GM19395 (cell line): ENCODE results near the gene HPGD.
A peak's percentile ranks its signal among the peaks of the same experiment; 100 is the strongest.

Experiments used
- ATAC-seq: cut with Tn5 transposase; IDR thresholded peaks from one replicate; pipeline ENCODE4 v1.9.1; 2021; ENCODE audit warnings: mild to moderate bottlenecking, moderate library complexity; ENCODE audit not compliant: unreplicated experiment

HPGD gene

GRCh38 chr4:174522183-174523024 lies at the start of gene HPGD:
Gene HPGD, minus strand, starts transcription at chr4:174522488. Its CDS starts 37 bp downstream, at chr4:174522451.
- peak; percentile 72 for ATAC-seq

- no peak for ATAC-seq
These were observed 42.2 kb upstream of the HPGD start for GRCh38 chr4:174564529-174564928.

GRCh38 chr4:174563399-174563798 lies 41.1 kb upstream of the HPGD start:
- ATAC-seq = no peak

GRCh38 chr4:174561560-174561959 lies 39.3 kb upstream of the HPGD start:
- no peak for ATAC-seq

DNA sequence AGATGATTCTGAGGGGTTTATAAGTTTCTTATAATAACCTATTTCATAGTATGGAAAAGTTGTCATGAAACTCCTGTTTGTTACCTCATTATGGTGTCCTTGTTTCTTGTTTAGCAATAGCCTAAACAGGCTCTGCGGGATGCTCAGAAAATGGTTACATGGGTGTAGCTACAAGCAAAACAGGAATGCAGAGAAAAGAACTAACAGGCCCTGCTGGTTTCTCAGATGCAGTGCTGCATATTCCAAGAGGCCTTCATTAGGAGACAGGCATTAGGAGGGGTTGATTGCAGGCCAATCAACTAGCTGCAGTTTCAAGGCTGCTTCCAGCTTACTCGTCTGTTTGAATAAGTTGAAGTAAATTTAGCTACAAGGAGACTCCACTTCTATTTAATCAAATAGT lies 37.6 kb upstream of the HPGD start:
- no peak for ATAC-seq

GRCh38 chr4:174555789-174556630 lies 33.7 kb upstream of the HPGD start:
- ATAC-seq = no peak

GRCh38 chr4:174554231-174554728 lies 32.0 kb upstream of the HPGD start:
- no peak for ATAC-seq

DNA sequence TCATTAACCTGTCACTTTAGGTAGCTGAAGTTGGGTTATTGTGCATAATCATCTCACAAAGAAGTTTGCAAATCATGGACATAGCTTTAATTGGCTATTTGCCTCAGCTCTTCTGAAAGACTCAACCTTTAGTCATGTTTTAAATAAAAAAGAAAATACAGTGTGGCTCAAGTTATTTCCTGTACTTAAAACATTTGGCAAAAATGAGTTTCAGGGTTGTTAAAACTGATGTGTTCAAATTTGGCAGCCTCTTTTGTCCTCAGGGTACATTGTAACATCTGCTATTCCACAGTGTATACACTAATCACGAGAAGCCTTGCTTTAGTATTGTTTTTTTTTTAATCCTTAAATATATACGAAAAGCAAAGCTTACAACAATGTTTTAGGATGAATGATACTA lies 31.5 kb upstream of the HPGD start:
- no peak for ATAC-seq

GRCh38 chr4:174553031-174553430 lies 30.7 kb upstream of the HPGD start:
- ATAC-seq = no peak

- ATAC-seq = no peak
These were observed 28.3 kb upstream of the HPGD start for GRCh38 chr4:174550541-174550940.

- ATAC-seq = no peak
These were observed 27.4 kb upstream of the HPGD start for GRCh38 chr4:174549721-174550120.

DNA sequence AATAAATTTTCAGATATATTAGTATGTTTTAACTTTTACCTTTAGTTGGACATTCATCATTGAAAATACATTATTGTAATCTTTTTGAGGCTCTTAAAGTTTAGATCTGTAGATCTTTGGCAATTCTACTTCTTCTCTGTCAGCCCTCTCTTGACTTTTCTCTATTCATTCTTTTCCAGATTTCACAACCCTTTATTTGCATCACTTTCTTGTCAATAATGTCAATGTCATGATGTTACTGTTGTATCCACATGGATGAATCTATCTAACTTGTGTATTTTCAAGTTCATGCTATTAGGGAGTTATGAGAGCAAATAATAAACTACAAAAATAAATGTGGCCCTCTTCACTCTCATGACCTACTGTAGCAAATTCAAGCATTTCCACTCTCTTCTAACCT lies 23.0 kb upstream of the HPGD start:
- ATAC-seq = no peak

GRCh38 chr4:174544496-174544895 lies 22.2 kb upstream of the HPGD start:
- no peak for ATAC-seq

DNA sequence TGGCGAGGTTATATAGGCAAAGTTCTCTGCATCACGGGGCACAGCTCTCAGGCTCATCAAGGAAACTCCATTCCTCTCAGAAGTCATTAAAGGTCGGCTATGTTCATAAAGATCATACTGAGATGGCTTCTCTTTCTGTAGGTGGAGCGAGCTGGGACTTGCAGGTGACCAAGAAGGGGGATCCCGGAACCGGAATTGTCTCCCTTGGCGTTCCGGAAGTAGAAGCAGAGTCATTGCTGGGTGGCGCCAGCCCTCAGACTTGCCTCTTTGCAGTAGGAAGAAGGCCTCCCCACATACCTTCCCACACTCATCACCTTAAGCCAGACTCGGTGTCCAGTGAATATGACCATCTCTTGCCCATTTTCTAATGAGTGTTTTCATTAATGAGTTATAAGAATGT lies 17.9 kb upstream of the HPGD start:
- ATAC-seq = no peak

DNA sequence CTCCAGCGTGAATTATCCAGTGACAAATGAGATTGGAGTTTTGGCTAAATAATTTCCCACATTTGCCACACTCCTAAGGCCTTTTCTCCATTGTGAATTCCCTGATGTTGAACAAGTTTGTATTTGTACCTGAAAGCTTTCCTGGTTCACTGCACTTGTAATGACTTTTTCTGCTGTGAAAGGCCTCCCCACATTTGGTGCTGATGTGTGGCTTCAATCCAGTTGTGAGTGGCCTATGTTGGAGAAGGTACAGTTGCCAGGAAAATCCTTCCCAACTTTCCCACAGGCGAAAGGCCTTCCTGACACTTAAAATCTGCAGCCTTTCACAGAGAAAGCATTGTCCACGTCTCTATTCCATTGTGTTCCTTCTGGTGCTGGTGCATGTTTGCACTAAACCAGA lies 17.3 kb upstream of the HPGD start:
- no peak for ATAC-seq

- no peak for ATAC-seq
These were observed 16.6 kb upstream of the HPGD start for GRCh38 chr4:174538876-174539250.

- ATAC-seq = peak; percentile 99
These were observed 16.0 kb upstream of the HPGD start for GRCh38 chr4:174538123-174538875.

DNA sequence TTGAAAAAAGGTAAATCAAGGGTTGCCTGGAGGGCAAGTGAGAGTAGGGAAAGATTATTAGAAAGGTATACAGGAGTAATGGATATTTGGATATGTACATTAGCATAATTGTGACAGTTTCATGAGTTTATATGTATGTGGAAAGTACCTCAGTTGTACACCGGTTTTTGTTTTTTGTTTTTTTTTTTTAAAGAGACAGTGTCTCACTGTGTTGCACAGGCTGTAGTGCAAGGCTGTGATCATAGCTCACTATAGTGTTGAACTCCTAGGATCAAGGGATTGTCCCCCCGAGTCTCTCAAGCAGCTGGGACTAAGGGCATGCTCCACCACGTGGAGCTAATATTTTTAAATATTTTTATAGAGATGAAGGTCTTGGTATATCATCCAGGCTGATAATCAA lies 15.3 kb upstream of the HPGD start:
- peak; percentile 33 for ATAC-seq

GRCh38 chr4:174534461-174534860 lies 12.2 kb upstream of the HPGD start:
- no peak for ATAC-seq

GRCh38 chr4:174532445-174532844 lies 10.2 kb upstream of the HPGD start:
- no peak for ATAC-seq

- ATAC-seq = no peak
These were observed 9.2 kb upstream of the HPGD start for GRCh38 chr4:174531486-174531885.
